ENCODE data around the gene CTNND1. TPM values are rescaled to one million over a fixed set of nuclear protein-coding genes. Genes with fewer than 3 reads are reported as not detected.

CTNND1 gene
- total and polyA plus RNA-seq, 2 of the 8 experiments (the other 6 are each of a cell fraction or from before 2014, with no cell fraction given), result 91.9 to 164 TPM

DNA sequence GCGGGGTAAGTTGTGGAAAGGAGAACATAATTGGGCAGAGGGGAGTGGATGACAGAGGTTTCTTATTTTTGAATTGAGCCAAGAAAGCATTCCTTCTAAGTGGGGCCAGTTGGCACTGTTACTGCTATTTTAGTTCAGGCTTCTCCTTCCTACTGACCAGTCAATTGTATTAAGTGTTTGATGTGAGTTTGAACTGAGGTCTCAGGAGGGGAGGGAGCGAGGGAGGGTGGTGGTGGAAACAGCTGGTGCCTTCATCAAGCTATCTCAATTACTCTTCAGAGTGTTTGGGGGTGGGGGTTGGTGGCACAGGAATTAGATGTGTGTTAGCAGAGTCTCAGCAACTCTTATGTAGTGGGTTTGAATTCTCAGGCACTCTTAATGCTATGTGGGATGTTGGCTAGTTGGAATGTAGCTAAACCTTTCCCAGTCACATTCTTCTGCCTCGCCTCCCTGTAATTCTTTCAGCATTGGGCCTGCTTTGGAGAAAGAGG is 14.5 kb downstream of the CTNND1 start (continued):
- TF ChIP-seq TAF7 (optimal IDR thresholded peaks at IDR 0.05; ENCODE audit: borderline replicate concordance, low read depth, low read length) (no peak), POLR2A (IDR thresholded peaks at IDR 0.05; ENCODE audit: control extremely low read depth in 1 of 2, low read depth in 2 of 2, low read length in 2 of 2) (peak in 1 of 2 experiments; percentile 61; a peak in 1 of 3 replicates), TAF1 (IDR thresholded peaks at IDR 0.05; ENCODE audit: low read depth, low read length) (no peak), FOSL1 (IDR thresholded peaks at IDR 0.05; ENCODE audit: insufficient read depth, low read depth, low read length) (no peak)
